ENCODE data around the gene MAPK8IP3.

The MAPK8IP3 gene

DNA sequence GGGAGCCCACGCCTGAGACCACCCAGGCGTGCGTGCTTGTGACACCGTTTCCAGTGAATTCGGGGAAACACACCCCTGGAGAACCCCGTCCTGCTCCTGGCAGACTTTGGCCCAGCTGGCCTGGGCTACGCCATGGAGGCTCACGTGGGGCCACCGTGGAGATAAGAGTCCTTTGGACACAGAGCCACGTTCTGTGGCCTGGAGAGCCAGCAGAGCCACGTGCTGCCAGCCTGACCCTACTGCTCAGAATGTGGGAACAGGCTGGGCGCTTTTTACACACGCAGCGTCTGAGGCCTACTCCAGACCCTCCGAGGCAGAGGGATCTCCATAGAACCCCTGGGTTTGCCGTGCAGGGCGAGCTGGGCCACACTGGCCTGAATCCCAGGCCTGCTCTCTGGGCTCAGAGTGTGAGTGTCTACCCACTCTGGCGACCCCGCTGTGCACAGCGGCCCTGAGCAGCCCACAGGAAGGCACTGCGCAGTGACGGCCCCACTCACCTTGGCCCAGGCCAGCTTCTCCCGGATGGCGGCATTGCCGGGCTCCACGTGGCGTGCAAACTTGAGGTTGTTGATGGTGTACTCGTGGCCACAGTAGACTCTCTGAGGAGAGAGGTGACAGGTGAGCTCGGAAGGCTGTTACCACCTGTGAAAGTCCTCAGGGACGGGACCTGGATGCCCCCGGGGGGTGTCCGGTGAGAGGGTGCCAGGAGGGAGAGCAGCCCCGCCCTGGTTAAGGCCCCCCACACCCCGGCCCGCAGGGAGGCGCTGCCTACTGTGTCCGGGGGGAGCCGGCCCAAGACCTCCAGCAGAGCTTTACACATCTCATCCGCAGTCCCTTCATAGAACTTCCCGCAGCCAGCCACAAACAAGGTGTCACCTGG, 110.6 kb downstream of the MAPK8IP3 start:
- no peak for DNase-seq

DNA sequence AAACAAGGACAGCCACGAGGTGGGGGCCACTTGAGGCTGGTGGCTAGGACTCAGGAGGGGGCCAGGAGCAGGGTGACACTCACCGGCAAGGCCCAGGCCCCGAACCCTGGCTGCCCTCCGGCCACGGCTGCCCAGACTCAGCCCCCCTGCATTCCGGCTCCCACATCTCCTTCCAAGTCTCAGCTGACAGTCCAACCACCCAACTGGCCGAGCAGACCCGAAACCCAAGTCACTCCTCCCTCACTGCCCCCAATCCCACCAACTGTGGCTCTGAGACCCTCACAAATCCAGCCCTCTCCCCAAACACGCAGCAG, 111.2 kb downstream of the MAPK8IP3 start:
- no peak for DNase-seq

DNA sequence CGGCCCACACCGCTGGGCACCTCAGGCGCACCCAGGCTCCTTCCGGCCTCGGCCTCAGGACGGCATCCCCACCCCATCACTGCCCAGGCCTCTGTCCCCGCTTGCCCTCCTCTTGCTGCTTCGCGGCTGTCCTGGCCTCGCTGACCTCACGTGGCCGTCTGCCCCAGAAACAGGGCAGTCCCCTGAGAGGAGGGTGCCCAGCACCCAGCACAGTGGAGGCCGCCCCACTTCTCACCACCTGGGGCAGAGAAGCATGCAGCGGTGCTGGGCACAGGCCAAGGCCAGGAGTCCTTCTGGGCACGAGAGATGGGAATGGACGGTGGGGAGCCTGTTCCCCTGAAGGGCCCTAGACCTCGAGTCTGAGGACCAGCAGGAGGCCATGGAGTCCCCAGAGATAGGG, 111.7 kb downstream of the MAPK8IP3 start:
- no peak for DNase-seq

DNA sequence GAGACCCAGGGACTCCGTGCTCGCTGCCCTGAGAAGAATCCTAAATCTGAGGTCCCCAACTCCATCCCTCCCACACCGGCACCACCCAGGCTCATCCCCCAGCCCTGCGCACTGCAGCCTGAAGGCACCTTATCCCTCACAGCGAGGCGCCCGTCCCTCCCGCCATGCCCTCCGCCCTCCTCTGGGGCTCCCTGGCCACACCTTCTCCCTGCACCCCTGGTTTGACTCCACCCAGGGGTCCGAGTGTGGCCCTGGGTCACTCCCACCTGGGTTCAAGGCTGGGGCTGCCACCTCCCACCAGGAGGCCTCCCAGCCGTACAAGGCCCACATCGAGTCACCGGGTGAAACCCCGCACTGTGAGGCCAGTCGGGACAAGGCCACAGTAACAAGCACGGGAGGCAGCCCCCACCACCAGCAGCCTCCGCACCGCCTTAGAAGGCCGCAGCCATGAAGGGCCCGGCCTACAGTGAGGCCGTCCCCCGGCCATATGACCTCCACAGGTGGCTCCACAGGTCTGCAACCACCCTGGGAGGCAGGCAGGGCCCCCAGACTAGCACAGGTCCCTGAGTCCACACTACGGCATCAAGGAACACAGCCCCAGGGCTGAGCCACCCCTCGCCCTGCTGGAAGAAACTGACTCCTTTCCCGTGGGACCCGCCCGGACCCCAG, 112.3 kb downstream of the MAPK8IP3 start:
- no peak for DNase-seq

DNA sequence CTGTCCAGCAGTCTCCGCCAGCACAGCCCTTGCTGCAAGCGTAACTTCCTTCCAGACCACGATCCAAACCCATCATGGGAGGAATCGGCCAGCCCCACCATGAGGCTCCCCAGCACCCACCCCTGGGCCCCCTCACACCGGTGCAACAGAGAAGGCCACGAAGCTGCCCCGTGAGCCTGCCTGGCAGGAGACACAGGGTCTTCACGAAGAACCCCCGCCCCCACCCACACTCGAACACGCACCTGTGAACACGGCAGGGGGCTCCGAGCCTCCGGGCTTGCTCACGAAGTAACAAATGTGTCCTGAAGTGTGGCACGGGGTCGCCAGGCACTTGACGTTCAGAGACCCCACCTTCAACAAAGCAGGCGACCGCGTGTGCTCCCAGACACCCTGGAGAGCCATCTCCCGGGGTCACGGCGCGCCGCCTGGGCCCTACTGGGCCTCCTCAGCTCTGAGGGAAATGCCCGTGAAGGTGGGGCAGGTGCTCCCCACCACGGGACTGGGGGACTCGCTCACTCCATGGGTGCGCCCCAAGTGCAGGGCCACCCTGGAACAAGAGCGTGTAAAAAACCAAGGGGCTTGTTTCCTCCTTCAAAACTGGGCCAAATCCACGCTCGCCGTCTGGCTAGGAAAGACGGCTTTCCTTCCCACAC, 113.0 kb downstream of the MAPK8IP3 start:
- DNase-seq = no peak

DNA sequence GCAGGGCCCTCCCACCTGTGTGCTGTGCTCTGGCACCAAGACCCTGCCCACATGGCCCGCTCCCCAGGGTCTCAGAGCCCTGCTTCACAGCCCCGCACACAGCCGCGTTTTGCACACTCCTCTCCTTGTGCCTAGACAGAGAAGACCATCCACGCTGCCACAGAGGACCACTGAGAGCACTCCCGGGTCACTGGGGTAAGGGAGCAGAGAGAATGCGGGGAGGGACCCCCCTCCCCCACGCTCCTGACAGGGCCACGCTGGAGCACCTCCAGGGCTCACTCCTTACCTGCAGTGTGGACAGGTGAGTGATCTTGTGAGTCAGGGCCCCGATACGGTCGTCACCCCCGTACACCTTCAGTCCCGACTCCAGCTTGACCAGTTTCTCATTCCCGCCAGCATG, 113.6 kb downstream of the MAPK8IP3 start:
- DNase-seq = no peak
